ENCODE results near the gene FBL.
"Not testable (repeated sequence)": the region's sequence is repeated elsewhere in the genome, so short reads cannot be mapped to it uniquely, and the experiment has no call there.

Gene FBL

DNA sequence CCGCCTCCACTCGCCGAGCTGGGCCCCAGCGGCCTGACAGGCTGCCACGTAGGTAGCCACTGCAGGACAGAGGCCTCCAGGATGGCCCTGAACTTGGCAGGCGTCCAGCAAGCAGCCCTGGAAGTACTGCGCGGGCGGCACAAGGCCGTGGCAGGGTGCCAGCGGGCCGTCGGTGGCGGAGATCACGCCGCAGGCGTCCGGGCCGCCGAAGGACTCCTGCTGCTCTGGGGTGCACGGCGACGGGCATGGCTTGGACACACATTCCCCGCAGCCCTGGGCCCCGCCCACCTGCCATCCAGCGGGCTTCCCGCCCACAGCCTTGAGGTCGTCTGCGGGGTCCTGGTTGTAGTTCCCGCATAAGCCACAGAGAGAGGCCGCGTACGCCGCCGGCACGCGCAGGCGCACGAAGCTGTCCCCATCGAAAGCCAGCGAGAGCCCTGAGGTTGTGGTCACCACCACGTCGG lies 29.3 kb upstream of the FBL start:
- DNase-seq: not testable (repeated sequence)

DNA sequence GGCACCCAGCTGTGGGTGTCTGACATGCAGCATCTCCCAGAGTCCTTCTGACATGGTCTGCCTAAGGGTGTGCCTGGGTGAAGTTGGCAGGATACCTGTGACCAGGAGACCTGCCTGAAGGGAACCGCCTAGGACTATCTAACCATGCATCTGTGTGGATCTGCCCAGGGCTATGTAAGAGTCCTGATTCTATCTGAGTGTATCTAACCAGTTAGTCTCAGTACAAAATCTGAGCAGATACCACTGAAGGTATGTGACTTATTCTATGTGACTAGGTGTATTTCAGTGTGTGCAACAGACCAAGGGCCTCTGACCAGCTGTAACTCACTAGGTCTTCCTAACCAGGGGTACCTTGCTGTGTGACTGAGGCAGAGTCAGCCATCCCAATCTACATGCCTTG lies 28.2 kb upstream of the FBL start:
- no peak for DNase-seq

DNA sequence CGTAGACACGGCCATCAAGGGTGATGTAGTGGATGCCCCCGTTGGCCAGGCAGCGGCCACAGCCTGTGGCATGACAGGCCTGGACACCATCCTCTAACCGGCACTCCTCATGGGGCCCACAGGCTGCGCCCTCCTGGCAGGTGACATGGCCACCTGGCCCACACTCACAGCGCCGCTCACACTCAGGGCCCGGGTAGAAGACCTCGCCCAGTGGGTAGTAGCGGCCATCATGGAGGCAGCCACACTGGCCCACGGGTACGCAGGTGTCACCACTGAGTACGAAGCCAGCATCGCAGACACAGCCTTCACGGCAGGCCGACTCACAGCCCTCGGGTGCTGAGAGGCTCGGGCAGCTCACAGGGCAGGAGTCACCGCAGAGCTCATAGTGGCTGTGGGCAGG lies 27.2 kb upstream of the FBL start:
- DNase-seq: no peak

DNA sequence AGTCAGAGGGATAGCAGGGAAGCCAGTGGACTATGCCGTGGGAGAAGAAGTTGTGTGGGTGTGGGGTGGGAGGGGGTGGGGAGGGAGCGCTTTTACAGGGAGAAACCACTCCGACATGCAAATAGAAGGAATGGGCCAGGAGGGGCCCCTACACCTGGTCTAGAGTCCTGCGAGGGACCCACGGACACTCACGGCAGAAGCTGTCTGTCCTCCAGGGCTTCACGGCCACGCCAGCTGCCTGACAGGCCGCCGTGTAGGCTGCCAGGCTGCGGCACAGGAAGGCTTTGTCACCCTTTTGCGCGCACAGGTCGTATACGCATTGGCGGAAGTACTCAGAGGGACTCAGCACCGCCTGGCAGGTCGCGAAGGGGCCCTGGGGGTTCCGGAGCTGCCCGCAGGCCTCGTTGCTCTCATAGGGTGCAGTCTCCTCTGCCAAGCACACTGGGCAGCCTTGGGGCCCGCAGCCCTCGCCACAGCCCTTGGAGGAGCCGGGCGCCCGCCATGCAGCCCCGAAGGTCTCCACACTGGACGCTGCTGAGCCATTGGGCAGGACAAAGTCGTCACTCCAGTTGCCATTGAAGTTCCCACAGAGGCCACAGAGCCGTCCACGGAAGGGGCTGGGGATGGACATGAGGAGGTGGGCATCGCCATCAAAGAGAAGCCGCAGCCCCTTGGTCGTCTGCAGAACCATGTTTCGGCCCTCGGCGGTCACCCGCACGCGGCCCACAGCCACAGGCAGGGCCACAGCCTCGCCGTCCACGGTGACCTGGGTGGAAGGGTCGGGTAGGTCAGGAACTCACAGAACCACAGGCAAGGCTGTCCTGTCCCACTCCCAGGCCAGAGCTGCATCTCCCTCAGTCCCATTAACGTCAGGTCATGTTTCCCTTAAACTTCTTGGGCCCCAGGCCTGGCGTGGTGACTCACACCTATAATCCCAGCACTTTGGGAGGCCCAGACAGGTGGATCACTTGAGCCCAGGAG lies 26.0 kb upstream of the FBL start:
- DNase-seq: no peak

DNA sequence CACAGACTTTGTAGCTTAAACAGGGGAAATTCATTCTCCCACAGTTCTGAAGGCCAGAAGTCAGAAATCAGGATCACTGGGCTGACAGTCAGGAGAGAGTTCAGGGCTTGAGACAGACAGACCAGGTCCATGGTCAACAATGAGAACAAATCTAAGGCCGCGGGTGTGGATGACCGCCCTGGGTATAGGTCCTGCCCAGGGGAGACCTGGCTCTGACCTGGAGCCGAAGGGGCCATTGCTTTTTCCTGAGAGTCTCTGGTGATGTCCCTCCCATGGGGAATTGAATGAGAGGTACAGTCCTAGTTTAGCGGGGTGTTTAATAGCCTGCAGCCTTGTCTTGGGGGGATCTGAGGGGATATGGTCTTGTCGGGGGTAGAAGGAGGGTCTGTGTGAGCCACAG lies 25.2 kb upstream of the FBL start:
- no peak for DNase-seq

DNA sequence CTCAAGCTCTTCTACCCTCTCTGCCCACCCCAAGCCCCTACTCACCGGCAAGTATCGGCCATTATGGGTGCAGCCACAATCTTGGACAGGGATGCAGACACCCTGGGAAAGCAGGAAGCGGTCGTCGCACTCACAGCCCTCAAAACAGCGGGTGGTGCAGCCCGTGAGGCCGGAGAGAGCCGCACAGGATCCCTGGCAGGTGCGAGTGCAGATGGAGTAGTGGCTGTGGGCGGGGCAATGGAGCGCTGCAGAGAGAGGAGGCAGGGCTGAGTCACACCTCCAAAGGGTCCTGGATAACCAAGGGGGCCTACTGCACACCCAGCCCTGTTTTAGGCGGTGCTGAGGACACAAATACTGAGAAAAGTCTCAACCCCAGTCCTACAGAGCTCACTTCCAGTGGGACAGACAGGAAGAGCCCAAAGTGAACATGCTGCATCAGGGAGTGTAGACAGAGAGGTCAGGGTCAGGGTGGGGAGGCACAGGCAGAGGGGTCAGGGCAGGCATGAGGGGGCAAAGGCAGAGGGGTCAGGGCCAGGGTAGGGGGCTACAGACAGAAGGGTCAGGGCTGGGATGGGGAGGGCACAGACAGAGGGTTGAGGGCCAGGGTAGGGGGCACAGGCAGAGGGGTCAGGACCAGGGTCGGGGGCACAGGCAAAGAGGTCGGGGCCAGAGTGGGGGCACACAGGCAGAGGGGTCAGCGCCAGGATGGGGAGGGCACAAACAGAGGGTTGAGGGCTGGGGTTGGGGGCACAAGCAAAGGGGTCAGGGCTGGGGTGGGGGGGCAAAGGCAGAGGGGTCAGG lies 24.2 kb upstream of the FBL start:
- no peak for DNase-seq

DNA sequence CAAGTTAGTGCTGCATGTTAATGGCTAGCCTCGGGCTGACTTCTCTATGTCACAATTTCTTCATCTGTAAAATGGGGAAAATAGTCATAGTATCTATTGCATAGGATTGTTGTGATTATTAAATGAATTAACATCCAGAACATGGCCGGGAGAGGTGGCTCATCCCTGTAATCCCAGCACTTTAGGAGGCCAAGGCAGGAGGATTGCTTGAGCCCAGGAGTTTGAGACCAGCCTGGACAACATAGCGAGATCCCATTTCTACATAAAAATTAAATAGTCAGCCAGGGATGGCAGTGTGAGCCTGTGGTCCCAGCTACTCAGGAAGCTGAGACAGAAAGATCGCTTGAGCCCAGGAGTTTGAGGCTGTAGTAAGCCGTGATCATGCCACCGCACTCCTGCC lies 21.8 kb upstream of the FBL start:
- DNase-seq: no peak

DNA sequence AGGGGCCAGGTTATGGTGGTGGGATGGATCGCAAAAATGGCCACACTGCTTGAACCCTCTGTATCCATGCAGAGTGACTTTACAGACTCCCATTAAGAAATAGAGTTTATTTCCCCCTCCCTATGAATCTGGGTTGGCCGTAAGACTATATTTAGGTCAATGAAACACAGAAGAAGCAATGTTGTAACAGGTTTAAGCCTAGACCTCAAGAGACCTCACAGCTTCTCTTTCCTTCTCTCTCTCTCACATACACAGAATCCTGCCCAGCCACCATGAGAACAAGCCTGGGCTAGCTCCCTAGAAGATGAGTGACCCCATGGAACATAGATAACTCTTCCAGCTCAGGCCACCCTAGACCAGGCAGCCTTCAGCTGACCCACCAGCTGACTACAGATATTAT lies 21.0 kb upstream of the FBL start:
- no peak for DNase-seq

DNA sequence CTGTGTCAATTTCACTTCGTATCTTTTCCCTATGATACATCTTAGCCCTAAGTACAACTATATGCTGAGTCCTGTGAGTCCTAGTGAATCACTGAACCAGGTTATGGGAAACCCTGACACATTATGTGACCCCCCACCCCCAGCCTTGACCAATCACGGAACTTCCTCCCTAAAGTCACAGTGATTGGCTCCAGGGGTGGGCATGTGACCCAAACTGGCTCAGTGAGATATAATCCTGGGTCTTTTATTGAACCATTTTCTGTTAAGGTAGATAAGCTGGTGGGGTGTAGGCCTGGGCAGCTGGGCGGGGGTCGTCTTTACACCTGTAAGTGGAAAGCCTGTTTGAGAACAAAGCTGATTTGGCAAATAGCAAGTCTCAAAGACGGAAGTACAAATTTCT lies 19.8 kb upstream of the FBL start:
- DNase-seq: no peak

DNA sequence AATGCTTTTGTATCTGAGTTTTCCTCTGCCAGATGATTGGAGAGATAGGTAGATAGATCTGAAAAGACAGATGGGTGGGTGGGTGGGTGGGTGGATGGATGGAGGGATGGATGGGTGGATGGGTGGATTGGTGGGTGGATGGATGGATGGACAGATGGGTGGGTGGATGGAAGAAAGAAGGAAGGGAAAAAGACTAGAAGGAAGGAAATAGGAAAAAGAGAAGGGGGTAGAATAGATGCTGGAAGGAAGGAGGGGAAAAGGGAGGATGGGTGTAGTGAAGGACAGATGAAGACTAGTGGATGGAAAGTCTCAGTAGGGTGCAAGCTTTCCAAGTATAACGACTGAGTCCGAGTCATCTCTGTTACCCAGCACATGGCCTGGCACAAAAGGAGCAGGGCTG lies 19.0 kb upstream of the FBL start:
- no peak for DNase-seq

DNA sequence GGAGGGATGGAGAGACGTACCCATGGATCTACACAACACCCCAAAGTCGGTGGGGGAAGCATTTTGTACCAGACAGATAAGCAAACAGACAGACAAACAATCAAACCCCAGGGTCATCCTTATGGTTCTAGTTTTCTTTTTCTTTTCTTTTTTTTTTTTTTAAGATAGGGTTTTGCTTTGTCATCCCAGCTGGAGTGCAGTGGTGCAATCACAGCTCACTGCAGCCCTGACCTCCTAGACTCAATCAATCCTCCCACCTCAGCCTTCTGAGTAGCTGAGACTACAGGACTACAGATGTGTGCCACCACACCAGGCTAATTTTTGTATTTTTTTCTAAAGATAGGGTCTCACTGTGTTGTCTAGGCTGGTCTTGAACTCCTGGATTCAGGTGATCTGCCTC lies 17.9 kb upstream of the FBL start:
- no peak for DNase-seq

DNA sequence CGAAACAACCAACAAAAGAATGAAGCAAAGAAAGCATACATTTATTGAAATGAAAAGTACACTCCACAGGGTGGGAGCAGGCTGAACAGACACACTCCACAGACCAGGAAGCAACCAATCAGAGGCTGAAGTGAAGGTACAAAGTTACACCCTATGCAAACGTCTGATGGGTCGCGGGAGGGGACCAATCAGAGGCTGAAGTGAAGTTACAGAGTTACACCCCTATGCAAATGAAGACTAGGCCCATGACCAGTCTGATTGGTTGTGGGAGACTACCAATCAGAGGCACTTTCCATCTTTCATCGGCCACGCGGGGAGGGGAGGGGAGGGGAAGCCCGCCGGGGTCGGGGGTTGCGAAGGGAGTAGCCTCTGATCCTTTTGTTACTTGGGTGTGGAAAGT lies 12.4 kb upstream of the FBL start:
- no peak for DNase-seq

DNA sequence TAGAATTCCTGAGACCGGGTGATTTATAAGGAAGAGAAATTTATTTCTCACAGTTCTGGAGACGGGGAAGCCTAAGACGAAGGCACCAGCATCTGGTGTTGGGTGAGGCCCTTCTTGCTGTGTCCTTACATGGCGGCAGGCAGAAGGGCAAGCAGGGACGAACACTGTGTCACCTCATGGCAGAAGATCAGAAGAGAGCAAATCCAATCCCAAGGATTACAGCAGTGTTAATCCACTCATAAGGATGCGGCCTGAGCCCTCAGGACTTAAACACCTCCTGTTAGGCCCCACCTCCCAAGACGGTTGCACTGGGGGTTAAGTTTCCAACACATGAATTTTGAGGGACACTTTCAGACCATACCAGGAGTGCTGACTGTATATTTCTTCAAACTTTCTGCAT lies 6.7 kb upstream of the FBL start:
- DNase-seq: no peak

DNA sequence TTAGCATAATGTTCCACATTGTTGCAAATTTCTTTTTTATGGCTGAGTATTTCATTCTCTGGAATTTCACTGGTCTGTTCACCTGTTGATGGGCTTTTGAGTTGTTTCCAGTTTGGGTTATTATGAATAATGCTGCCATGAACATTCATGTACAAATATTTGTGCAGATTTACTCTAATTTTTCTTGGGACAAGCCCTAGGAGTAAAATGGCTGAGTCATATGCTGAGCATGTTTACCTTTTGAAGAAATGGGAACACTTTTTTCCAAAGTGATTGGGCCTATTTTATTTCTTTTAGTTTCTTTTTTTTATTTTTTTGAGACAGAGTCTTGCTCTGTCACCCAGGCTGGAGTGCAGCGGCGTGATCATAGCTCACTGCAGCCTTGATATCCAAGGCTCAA lies 4.7 kb upstream of the FBL start:
- no peak for DNase-seq

DNA sequence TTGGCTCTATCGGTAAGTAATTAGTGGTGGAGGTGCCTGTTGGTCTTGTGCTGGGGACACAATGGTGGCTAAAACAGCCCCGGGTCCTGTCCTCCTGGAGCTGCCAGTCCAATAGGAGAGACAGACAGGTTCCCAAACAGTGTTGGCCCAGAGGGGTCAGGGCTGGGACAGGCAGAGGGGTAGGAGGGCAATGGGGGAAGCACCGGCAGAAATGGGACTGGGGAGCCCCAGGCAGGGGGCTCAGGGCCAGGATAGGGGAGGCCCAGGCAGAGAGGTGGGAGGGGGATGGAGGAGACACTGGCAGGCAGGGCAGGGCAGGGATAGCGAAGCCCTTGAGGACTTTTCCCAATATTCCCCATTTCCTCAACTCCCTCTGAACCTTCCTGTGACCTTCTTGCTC lies 2.2 kb upstream of the FBL start:
- DNase-seq: no peak

DNA sequence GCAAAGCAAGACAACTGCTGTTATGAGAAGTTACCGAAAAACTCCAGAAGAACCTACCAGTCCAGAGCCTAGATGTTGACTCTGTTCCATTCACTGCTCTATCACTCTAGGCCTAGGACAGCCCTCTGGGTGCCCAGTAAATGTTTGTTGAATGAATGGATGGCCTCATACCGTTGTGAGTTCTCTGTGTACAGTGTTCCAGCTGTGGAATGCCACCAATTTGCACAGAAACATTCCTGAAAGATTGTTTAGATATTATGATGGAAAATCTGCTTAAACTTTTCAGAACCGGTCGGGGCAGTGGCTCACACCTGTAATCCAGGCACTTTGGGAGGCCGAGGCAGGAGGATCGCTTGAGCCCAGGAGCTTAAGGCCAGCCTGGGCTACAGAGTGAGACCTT lies 1.3 kb upstream of the FBL start:
- DNase-seq: no peak

DNA sequence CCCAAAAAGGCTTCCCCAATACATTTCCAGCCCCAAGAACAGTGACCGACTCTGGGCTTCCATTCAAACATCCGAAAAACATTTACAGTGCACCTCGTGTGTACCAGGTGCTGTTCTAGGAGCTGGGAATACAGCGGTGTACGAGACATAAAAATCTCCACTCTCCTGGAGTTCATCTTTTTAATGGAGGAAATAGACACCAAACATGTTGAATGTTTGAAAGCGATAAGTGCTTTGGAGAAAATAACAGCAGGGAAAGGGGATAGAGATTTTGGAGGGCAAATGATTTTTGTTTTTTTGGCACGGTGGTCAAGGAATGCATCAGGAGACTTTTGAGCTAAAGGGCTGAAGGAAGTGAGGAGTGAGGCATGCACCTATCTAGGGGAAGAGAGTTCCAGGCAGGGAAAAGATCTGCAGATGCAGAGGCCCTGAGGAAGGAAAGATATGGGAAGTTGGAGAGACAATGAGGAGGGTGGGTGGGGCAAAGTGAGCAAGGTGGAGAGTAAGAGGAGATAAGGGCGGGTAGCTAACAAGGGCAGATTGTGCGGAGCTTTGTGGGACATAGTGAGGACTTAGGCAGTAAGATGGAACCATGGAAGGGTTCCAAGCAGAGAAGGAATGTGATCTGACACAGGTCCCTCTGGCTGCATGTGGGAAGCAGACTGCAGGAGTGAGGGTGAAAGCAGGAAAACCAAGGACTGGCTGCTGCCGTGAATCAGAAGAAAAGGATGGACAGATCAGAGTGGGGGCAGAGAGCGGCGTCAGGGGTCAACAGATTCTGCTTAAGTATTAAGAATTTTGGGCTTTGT lies 703 bp upstream of the FBL start:
- no peak for DNase-seq

DNA sequence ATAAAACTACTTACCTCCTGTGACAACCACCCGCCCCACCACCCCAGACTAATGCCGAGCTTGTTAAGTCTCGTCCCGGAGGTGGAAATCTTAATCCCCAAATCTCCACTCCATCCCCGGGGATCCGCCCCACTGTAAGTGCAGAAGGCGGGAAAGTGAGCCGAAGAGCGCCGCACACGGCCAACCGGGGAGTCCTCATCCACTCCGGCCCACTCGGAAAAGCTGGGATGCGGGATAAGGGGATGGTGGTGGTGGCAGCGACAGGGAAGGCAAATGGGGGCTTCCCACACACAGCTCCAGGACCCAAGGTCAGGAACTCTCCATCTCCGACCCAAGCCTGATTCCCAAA lies 621 bp downstream of the FBL start:
- peak in 1 of 2 experiments; percentile 25 for DNase-seq

DNA sequence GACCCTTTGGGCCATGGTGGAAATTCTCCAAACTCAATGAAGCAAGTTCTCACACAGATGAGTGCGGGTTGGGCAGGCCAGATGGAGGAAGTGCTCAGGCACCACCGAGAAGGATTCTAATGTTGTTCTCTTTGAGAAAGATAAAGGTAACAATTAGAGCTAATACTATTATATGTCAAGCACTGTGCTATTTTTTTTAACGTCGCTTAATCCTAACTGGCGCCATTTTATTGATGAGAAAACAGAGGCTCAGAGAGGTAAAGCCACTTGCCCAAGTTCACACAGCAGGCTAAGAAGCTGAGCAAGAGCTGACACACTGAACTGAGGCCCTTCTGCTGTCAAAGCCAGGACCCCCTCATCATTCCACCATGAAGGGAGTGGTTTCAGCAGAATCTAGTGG lies 1.0 kb downstream of the FBL start:
- no peak for DNase-seq

DNA sequence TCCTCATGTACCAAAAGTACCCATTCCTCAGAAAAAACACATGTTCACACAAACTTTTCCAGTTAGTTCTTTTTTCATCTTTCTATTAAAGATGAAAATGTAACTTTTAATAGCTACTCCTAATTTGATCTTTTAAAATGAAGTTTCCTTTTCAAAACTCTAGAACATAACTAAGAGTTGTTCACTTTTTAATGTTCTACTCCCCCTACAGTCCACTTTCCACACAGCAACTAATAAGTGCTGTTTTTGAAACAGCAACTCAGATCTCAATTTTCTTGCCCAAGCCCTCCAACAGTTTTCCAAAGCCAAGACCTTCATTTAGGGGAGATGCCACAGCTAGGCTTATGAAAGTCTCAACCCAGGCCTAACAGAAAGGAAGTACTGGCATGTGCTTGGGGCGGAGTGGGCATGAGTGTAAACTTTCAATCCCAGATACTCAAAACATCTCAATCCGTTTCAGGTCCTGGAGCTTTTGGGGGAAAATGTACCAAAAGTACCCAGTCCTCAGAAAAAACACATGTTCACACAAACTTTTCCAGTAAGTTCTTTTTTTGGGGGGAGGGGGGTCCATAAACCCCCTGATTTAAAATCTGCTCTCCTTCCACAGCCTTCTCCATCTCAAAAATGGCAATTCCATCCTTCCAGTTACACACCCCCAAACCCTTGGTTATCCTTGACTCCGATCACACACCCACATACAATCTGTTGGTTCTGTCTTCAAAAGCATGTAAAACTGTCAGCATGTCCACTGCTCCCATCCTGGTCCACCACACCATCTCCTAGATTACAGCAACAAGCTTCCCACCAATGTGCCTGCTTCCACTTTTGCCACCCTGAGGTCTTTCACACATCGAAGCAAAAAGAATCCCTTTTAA lies 2.0 kb downstream of the FBL start:
- peak; percentile 41 to 56 for DNase-seq

DNA sequence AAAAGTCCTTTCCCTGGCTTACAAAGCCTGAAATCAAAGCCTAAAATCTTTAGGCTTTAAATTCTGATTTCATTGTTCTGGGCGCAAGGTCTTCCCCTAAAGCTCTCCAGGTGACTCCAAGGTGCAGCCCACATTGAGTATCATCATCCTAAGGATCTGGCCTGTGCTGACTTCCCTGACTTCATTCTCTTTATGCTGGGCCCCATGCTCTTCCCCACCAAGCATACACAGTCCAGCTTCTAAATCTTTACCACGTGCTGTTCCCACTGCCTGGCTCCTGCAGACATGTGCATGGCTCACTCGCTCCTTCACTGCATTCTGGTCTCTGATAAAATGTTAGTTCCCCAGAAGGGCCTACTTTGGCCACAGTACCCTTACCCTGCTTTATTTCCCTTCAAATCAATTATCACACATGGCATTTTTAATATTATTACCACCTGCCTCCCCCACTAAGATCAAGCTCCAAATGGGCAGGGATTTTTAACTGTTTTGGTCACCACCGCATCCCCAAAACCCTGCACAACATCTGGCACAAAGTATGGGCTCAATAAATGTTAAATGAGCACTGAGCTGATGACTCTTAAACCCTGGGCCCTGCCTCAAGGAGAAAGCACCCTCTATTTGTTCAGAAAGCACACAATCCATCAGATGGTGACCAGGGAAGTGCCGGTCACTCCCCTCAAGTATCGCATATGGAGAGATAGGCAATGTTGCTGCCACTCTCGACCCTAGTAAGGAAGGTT lies 3.3 kb downstream of the FBL start:
- DNase-seq: no peak

DNA sequence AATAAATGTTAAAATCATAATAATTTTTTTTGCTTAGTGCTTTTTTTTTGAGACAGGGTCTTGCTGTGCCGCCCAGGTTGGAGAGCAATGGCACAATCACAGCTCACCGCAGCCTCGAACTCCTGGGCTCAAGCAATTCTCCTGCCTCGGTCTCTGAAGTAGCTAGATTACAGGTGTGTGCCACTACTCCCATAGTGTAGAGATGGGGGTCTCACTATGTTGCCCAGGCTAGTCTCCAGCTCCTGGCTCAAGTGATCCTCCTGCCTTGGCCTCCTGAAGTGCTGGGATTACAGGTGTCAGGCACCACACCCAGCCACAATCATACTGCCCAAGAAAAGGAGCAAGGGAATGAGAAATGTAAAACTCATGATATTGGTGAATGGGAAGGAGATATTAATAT lies 5.1 kb downstream of the FBL start:
- DNase-seq: no peak

Data from NCI-H446 (cell line).